Measurements from ENCODE around the gene MED15. TPM values are rescaled to one million over a fixed set of nuclear protein-coding genes. Genes with fewer than 3 reads are reported as not detected.

MED15 gene
- total RNA-seq, 1 donor from 2014 or later = 83.6 TPM

GRCh38 chr22:20580611-20581502 lies 73.4 kb downstream of the MED15 start:
- H3K36me3 Mint-ChIP-seq (ENCODE audit: unreplicated experiment) = no peaks in the 10 kb centered on the region
- H3K27ac Mint-ChIP-seq (ENCODE audit: unreplicated experiment) = peak overlapping the region; percentile 83
- H3K4me1 Mint-ChIP-seq (ENCODE audit: low read depth, unreplicated experiment) = peaks cover 20% of the 10 kb centered on the region
- peaks cover 18% of the 10 kb centered on the region for H3K9me3 Mint-ChIP-seq (ENCODE audit: unreplicated experiment)
- peaks cover 3% of the 10 kb centered on the region for H3K27me3 Mint-ChIP-seq (ENCODE audit: unreplicated experiment)
- no peak for TF ChIP-seq CTCF (IDR thresholded peaks at IDR 0.05; ENCODE audit: partially characterized antibody, unreplicated experiment)
- no peak for DNase-seq
- no peak overlapping the region for H3K4me3 Mint-ChIP-seq (ENCODE audit: unreplicated experiment)

- Mint-ChIP-seq H3K36me3 (ENCODE audit: unreplicated experiment) (no peaks in the 10 kb centered on the region), H3K27ac (ENCODE audit: unreplicated experiment) (peak overlapping the region; percentile 83), H3K4me1 (ENCODE audit: low read depth, unreplicated experiment) (peaks cover 20% of the 10 kb centered on the region), H3K27me3 (ENCODE audit: unreplicated experiment) (peaks cover 3% of the 10 kb centered on the region), H3K9me3 (ENCODE audit: unreplicated experiment) (peaks cover 18% of the 10 kb centered on the region), H3K4me3 (ENCODE audit: unreplicated experiment) (peak overlapping the region; percentile 34)
- no peak for TF ChIP-seq CTCF (IDR thresholded peaks at IDR 0.05; ENCODE audit: partially characterized antibody, unreplicated experiment)
- peak; percentile 42 for DNase-seq
Observed at GRCh38 chr22:20581503-20582170, 74.2 kb downstream of the MED15 start.

GRCh38 chr22:20582171-20582511 lies 74.7 kb downstream of the MED15 start:
- no peak overlapping the region for H3K27ac Mint-ChIP-seq (ENCODE audit: unreplicated experiment)
- H3K36me3 Mint-ChIP-seq (ENCODE audit: unreplicated experiment) = no peaks in the 10 kb centered on the region
- peaks cover 18% of the 10 kb centered on the region for H3K9me3 Mint-ChIP-seq (ENCODE audit: unreplicated experiment)
- TF ChIP-seq CTCF (IDR thresholded peaks at IDR 0.05; ENCODE audit: partially characterized antibody, unreplicated experiment) = no peak
- no peak overlapping the region for H3K4me3 Mint-ChIP-seq (ENCODE audit: unreplicated experiment)
- no peak for DNase-seq
- H3K4me1 Mint-ChIP-seq (ENCODE audit: low read depth, unreplicated experiment) = peaks cover 20% of the 10 kb centered on the region
- H3K27me3 Mint-ChIP-seq (ENCODE audit: unreplicated experiment) = peaks cover 3% of the 10 kb centered on the region

- Mint-ChIP-seq H3K9me3 (ENCODE audit: unreplicated experiment) (peaks cover 18% of the 10 kb centered on the region), H3K27me3 (ENCODE audit: unreplicated experiment) (peaks cover 3% of the 10 kb centered on the region), H3K4me1 (ENCODE audit: low read depth, unreplicated experiment) (peaks cover 17% of the 10 kb centered on the region), H3K27ac (ENCODE audit: unreplicated experiment) (peak overlapping the region; percentile 38), H3K36me3 (ENCODE audit: unreplicated experiment) (no peaks in the 10 kb centered on the region), H3K4me3 (ENCODE audit: unreplicated experiment) (no peak overlapping the region)
- no peak for TF ChIP-seq CTCF (IDR thresholded peaks at IDR 0.05; ENCODE audit: partially characterized antibody, unreplicated experiment)
- DNase-seq = no peak
Observed at GRCh38 chr22:20582520-20583361, 75.3 kb downstream of the MED15 start.
